GM18873 (cell line): ENCODE measurements around the gene ARPC4.
A peak's percentile ranks its signal among the peaks of the same experiment; 100 is the strongest.
"Not testable (repeated sequence)": the region's sequence is repeated elsewhere in the genome, so short reads cannot be mapped to it uniquely, and the experiment has no call there.

Experiments
- ATAC-seq: cut with Tn5 transposase; IDR thresholded peaks from one replicate; pipeline ENCODE4 v1.9.1; 2021; ENCODE audit warnings: mild to moderate bottlenecking, moderate library complexity, moderate number of reproducible peaks; ENCODE audit not compliant: unreplicated experiment, low FRiP score

Gene ARPC4

GRCh38 chr3:9815986-9816385 is 23.1 kb downstream of the ARPC4 start:
- ATAC-seq = no peak

GRCh38 chr3:9817436-9817835 is 24.6 kb downstream of the ARPC4 start:
- ATAC-seq = no peak

- ATAC-seq = no peak
These were observed 25.9 kb downstream of the ARPC4 start for GRCh38 chr3:9818666-9819335.

- no peak for ATAC-seq
These were observed 27.7 kb downstream of the ARPC4 start for GRCh38 chr3:9820543-9820942.

- ATAC-seq = no peak
These were observed 28.1 kb downstream of the ARPC4 start for GRCh38 chr3:9820946-9821345.

GRCh38 chr3:9825451-9826040 is 32.7 kb downstream of the ARPC4 start:
- ATAC-seq = no peak

- no peak for ATAC-seq
These were observed 34.1 kb downstream of the ARPC4 start for GRCh38 chr3:9826815-9827573.

- ATAC-seq = no peak
These were observed 36.2 kb downstream of the ARPC4 start for GRCh38 chr3:9828801-9829755.

- ATAC-seq = no peak
These were observed 38.4 kb downstream of the ARPC4 start for GRCh38 chr3:9831253-9831652.

- ATAC-seq = no peak
These were observed 40.2 kb downstream of the ARPC4 start for GRCh38 chr3:9833078-9833477.

GRCh38 chr3:9834520-9835380 is 41.9 kb downstream of the ARPC4 start:
- no peak for ATAC-seq

- ATAC-seq = no peak
These were observed 45.1 kb downstream of the ARPC4 start for GRCh38 chr3:9837701-9838582.

- ATAC-seq = no peak
These were observed 46.0 kb downstream of the ARPC4 start for GRCh38 chr3:9838856-9839255.

- no peak for ATAC-seq
These were observed 48.1 kb downstream of the ARPC4 start for GRCh38 chr3:9841015-9841414.

- ATAC-seq = peak; percentile 91
These were observed 51.0 kb downstream of the ARPC4 start, which contains the start of gene RPUSD3 for GRCh38 chr3:9843715-9844438. Gene RPUSD3, minus strand, starts transcription at chr3:9844008. Its CDS starts 18 bp downstream, at chr3:9843990.

- ATAC-seq = no peak
These were observed 53.3 kb downstream of the ARPC4 start for GRCh38 chr3:9846231-9846630.

- no peak for ATAC-seq
These were observed 54.1 kb downstream of the ARPC4 start for GRCh38 chr3:9846931-9847488.

- ATAC-seq = not testable (repeated sequence)
These were observed 55.0 kb downstream of the ARPC4 start for GRCh38 chr3:9847870-9848269.
